Tibial nerve (tissue), 4 donors: ENCODE measurements around the gene DBF4. TPM values are rescaled to one million over a fixed set of nuclear protein-coding genes. Genes with fewer than 3 reads are reported as not detected.
A peak's percentile ranks its signal among the peaks of the same experiment; 100 is the strongest.
"Not testable (repeated sequence)": the region's sequence is repeated elsewhere in the genome, so short reads cannot be mapped to it uniquely, and the experiment has no call there.

Experiments used
- DNase-seq, 2 donors: peaks; one replicate each; pipeline ENCODE4 v3.0.0-alpha.2; 2019; ENCODE audit warnings: low spot score in 2 of 2
- H3K27ac ChIP-seq, 4 donors: fragments of 200-600 bp; sonication (generic) in 3 of 4; one replicate each; pipeline ENCODE4 v1.5.1; 2017 to 2019; ENCODE audit warnings: mild to moderate bottlenecking in 1 of 4
- H3K27me3 ChIP-seq, 2 donors: fragments of 200-600 bp; sonication (generic) in 1 of 2; one replicate each; pipeline versions ENCODE4 v1.5.1 to v1.6.0; 2017 to 2019
- H3K36me3 ChIP-seq, 3 donors: fragments of 200-600 bp; sonication (generic); one replicate each; pipeline ENCODE4 v1.5.1; 2018 to 2019
- H3K4me1 ChIP-seq, 4 donors: fragments of 200-600 bp; sonication (generic) in 3 of 4; one replicate each; pipeline ENCODE4 v1.5.1; 2017 to 2019
- H3K4me3 ChIP-seq, 4 donors: fragments of 200-600 bp; sonication (generic) in 3 of 4; one replicate each; pipeline ENCODE4 v1.5.1; 2017 to 2019; ENCODE audit warnings: mild to moderate bottlenecking in 1 of 4, moderate library complexity in 1 of 4
- H3K9me3 ChIP-seq, 4 donors: fragments of 200-600 bp; sonication (generic) in 3 of 4; one replicate each; pipeline ENCODE4 v1.5.1; 2017 to 2019
- EP300 ChIP-seq, 2 donors: sonication (generic); formaldehyde crosslinking; IDR thresholded peaks; one replicate each; pipeline ENCODE4 v1.6.1; 2017; ENCODE audit warnings: antibody characterized with exemption in 2 of 2, mild to moderate bottlenecking in 1 of 2
- POLR2A ChIP-seq, 2 donors: fragments of 450-650 bp; IDR thresholded peaks; one replicate each; pipeline ENCODE4 v1.6.1; 2017; ENCODE audit warnings: antibody characterized with exemption in 2 of 2, mild to moderate bottlenecking in 2 of 2, moderate library complexity in 2 of 2
- WGBS, 2 donors: methylation state at CpG; one replicate each; pipeline ENCODE4 v1.1.5; 2018; 5-methylcytosine and 5-hydroxymethylcytosine counted together
- total RNA-seq, 4 donors: library from RNA; depleted of rRNA; stranded (reverse); fragments of >200 nt; gene quantifications; one replicate each; pipeline ENCODE4 v1.1.0, GENCODE V29; 2016
- TF ChIP-seq, protein P1 (sequence below), 5 experiments: fragments of 200-600 bp in 3 of 5; fragments of 450-650 bp in 2 of 5; sonication (generic) in 3 of 5; IDR thresholded peaks; one replicate each; pipeline ENCODE4 v1.5.1; 2016 to 2019; ENCODE audit warnings: antibody characterized with exemption in 5 of 5, mild to moderate bottlenecking in 3 of 5, moderate library complexity in 2 of 5

Gene DBF4
- total RNA-seq, 4 donors from 2014 or later = 10.3 to 23.6 (median 20.1) TPM

GRCh38 chr7:87870471-87870870, 5.8 kb upstream of the DBF4 start:
- Histone ChIP-seq H3K9me3 (peaks cover 0 to 51% (median 11%) of the 10 kb centered on the region in 4 donors), H3K4me1 (peaks cover 0 to 13% (median 2%) of the 10 kb centered on the region in 4 donors), H3K36me3 (peaks cover 0 to 48% (median 0%) of the 10 kb centered on the region in 3 donors), H3K4me3 (no peak overlapping the region), H3K27me3 (no peaks in the 10 kb centered on the region), H3K27ac (no peak overlapping the region)
- 95 to 98% methylated on average over 4 of the region's 4 CpGs for WGBS, 2 donors
- no peak for DNase-seq
- TF ChIP-seq POLR2A (IDR thresholded peaks at IDR 0.05) (no peak), EP300 (IDR thresholded peaks at IDR 0.05) (no peak)
- TF ChIP-seq, protein P1, sequence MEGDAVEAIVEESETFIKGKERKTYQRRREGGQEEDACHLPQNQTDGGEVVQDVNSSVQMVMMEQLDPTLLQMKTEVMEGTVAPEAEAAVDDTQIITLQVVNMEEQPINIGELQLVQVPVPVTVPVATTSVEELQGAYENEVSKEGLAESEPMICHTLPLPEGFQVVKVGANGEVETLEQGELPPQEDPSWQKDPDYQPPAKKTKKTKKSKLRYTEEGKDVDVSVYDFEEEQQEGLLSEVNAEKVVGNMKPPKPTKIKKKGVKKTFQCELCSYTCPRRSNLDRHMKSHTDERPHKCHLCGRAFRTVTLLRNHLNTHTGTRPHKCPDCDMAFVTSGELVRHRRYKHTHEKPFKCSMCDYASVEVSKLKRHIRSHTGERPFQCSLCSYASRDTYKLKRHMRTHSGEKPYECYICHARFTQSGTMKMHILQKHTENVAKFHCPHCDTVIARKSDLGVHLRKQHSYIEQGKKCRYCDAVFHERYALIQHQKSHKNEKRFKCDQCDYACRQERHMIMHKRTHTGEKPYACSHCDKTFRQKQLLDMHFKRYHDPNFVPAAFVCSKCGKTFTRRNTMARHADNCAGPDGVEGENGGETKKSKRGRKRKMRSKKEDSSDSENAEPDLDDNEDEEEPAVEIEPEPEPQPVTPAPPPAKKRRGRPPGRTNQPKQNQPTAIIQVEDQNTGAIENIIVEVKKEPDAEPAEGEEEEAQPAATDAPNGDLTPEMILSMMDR (IDR thresholded peaks at IDR 0.05) = no peak

DNA sequence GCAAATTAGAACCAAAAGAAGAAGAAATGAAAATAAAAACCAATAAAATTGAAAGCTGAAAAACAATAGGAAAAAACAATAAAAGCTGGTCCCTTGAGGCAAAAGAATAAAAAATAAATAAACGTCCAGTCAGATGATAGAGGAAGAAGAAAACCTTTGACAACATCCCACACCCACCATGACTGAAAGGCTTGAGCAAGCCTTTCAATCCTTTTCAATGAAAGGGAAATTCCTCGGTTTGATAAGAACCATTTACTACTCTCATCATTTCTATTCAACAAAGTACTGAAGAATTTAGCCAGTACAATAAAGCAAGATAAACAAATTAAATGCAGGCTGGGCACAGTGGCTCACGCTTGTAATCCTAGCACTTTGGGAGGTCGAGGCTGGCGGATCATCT, 3.9 kb upstream of the DBF4 start:
- Histone ChIP-seq H3K9me3 (peaks cover 0 to 32% (median 7%) of the 10 kb centered on the region in 4 donors), H3K4me1 (peaks cover 0 to 16% (median 2%) of the 10 kb centered on the region in 4 donors), H3K27me3 (no peaks in the 10 kb centered on the region), H3K27ac (no peak overlapping the region), H3K4me3 (no peak overlapping the region), H3K36me3 (peaks cover 0 to 30% (median 0%) of the 10 kb centered on the region in 3 donors)
- 83 to 88% methylated on average over 5 of the region's 5 CpGs for WGBS, 2 donors
- DNase-seq = no peak
- TF ChIP-seq EP300 (IDR thresholded peaks at IDR 0.05) (no peak), POLR2A (IDR thresholded peaks at IDR 0.05) (no peak)
- TF ChIP-seq, protein P1 (IDR thresholded peaks at IDR 0.05) = no peak

- H3K27me3 ChIP-seq, DNase-seq, H3K4me3 ChIP-seq: not testable (repeated sequence)
- Histone ChIP-seq H3K36me3 (peaks cover 0 to 22% (median 0%) of the 10 kb centered on the region in 3 donors), H3K27ac (peak overlapping the region in 1 of 4 donors; percentile 45), H3K4me1 (peaks cover 0 to 26% (median 7%) of the 10 kb centered on the region in 4 donors), H3K9me3 (peaks cover 0 to 24% (median 7%) of the 10 kb centered on the region in 4 donors)
- 85 to 88% methylated on average over 10 of the region's 10 CpGs for WGBS, 2 donors
Observed at GRCh38 chr7:87873328-87873727, 3.0 kb upstream of the DBF4 start.

DNA sequence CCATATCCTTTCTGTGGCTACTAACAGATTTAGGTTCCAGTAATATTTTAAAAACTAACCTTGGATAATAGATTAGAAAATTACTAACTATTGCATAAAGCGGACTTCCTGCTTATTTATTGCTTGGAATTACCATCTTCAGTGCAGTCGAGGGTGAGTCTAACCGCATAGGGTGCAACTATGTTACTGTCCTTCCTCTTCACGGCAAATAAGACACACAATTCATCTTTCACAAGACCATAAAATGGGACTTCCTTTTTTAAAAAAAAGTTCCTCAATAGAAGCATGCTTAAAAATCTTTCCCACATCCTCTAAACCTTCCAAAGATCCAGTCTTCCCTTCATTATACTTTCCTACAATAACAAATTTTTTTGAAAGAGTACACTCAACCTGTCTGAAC, 2.2 kb upstream of the DBF4 start:
- Histone ChIP-seq H3K27me3 (no peaks in the 10 kb centered on the region), H3K4me3 (no peak overlapping the region), H3K27ac (peak overlapping the region in 3 of 4 donors; percentile 13 to 97 (median 56)), H3K4me1 (peaks cover 0 to 31% (median 7%) of the 10 kb centered on the region in 4 donors), H3K36me3 (peaks cover 0 to 21% (median 0%) of the 10 kb centered on the region in 3 donors), H3K9me3 (peaks cover 0 to 24% (median 7%) of the 10 kb centered on the region in 4 donors)
- TF ChIP-seq EP300 (IDR thresholded peaks at IDR 0.05) (peak in 1 of 2 donors; percentile 45), POLR2A (IDR thresholded peaks at IDR 0.05) (no peak)
- TF ChIP-seq, protein P1 (IDR thresholded peaks at IDR 0.05) = no peak
- WGBS, 2 donors = 55 to 63% methylated on average over 4 of the region's 4 CpGs
- no peak for DNase-seq

- Histone ChIP-seq H3K9me3 (peaks cover 0 to 20% (median 5%) of the 10 kb centered on the region in 4 donors), H3K36me3 (peaks cover 0 to 13% (median 0%) of the 10 kb centered on the region in 3 donors), H3K4me3 (peak overlapping the region; percentile 60 to 96 (median 86)), H3K27me3 (no peaks in the 10 kb centered on the region), H3K27ac (peak overlapping the region; percentile 85 to 97 (median 90)), H3K4me1 (peaks cover 0 to 31% (median 7%) of the 10 kb centered on the region in 4 donors)
- TF ChIP-seq POLR2A (IDR thresholded peaks at IDR 0.05) = no peak
- TF ChIP-seq EP300 (IDR thresholded peaks at IDR 0.05) = no peak
- TF ChIP-seq, protein P1 (IDR thresholded peaks at IDR 0.05) = no peak
- 3 to 5% methylated on average over 20 to 35 of the region's 35 CpGs for WGBS, 2 donors
- peak in 1 of 2 donors; percentile 5 for DNase-seq
Observed at GRCh38 chr7:87875151-87876039, 898 bp upstream of the DBF4 start.
